Psoas muscle (tissue), 8 donors: ENCODE measurements around the gene MAGI1. TPM values are rescaled to one million over a fixed set of nuclear protein-coding genes. Genes with fewer than 3 reads are reported as not detected.
A peak's percentile ranks its signal among the peaks of the same experiment; 100 is the strongest.

Source experiments
- ATAC-seq, 4 donors: fragments of 200-7000 bp; cut with Tn5 transposase; one replicate each; pipeline ENCODE4 v1.9.1; 2020; ENCODE audit warnings: moderate library complexity in 3 of 4, mild to moderate bottlenecking in 2 of 4
- DNase-seq, 2 donors: peaks; one replicate each; pipeline ENCODE4 v3.0.0-alpha.2; 2020
- H3K27ac ChIP-seq: fragments of 200-600 bp; one replicate; pipeline ENCODE4 v1.8.0; 2022
- H3K27me3 ChIP-seq, 3 donors: fragments of 200-600 bp in 1 of 3; one replicate each; pipeline versions ENCODE4 v1.6.1 to v1.8.0; 2013 to 2022; ENCODE audit warnings: low read length in 2 of 3, mild to moderate bottlenecking in 2 of 3, moderate library complexity in 1 of 3; ENCODE audit not compliant: insufficient read depth in 3 of 3
- H3K36me3 ChIP-seq, 2 donors: fragments of 200-600 bp in 1 of 2; one replicate each; pipeline versions ENCODE4 v1.6.1 to v1.8.0; 2013 to 2022; ENCODE audit warnings: low read depth in 1 of 2, mild to moderate bottlenecking in 1 of 2, moderate library complexity in 1 of 2; ENCODE audit not compliant: insufficient read depth in 1 of 2
- H3K4me1 ChIP-seq: fragments of 200-600 bp; one replicate; pipeline ENCODE4 v1.8.0; 2022
- H3K4me3 ChIP-seq: fragments of 200-600 bp; one replicate; pipeline ENCODE4 v1.8.0; 2022; ENCODE audit warnings: mild to moderate bottlenecking
- H3K9me3 ChIP-seq: fragments of 200-600 bp; one replicate; pipeline ENCODE4 v1.8.0; 2022
- CTCF ChIP-seq: fragments of 200-600 bp; IDR thresholded peaks from one replicate; pipeline ENCODE4 v1.8.0; 2022; ENCODE audit warnings: antibody characterized with exemption
- whole genome bisulfite sequencing, 3 donors: extraction: QIAGEN DNeasy Blood & Tissue Kit; methylation state at CpG; one replicate each; pipeline versions ENCODE4 v1.1.6 to v1.1.7; 2013; 5-methylcytosine and 5-hydroxymethylcytosine counted together
- intact Hi-C, 2 donors: fragments of 100-400 bp; cut with DNase I; formaldehyde crosslinking; loops; one replicate each; pipeline versions ENCODE4 v1.11.0 to v1.14.2; 2022
- polyA plus RNA-seq, 3 donors: library from polyadenylated mRNA; stranded (reverse); fragments of 200-250 nt; gene quantifications; one replicate each; pipeline ENCODE4 v1.2.3, GENCODE V29; 2013
- total RNA-seq, 4 donors: library from RNA; stranded (reverse); fragmentation: NEBNext Ultra II Directional in 2 of 4; extraction: Animal tissue kit (Norgen Biotek cat#: 25700) in 2 of 4; gene quantifications; one replicate each; pipeline versions ENCODE4 v1.2.1 to v1.2.4, GENCODE V29; 2021 to 2023
- donor health status: healthy with polysubstance abuse.
- donor health status: DM: no; HTN: no; CAD: no; lungs with moderate emphysema.
- donor health status: Bipolar disorder and iron deficiency.
- donor health status: healthy.
- donor health status: DM: yes; HTN: yes; CAD: no.
- donor health status: DM: no; HTN: no; CAD: no.
- donor health status: DM: no; HTN: no; CAD: no.
- donor health status: DM: yes; HTN: yes; CAD: no.

The MAGI1 gene
- total and polyA plus RNA-seq, 7 donors = 4.5 to 8.1 (median 6.3) TPM

- Histone ChIP-seq H3K27ac (no peak overlapping the region), H3K9me3 (no peaks in the 10 kb centered on the region), H3K4me1 (no peaks in the 10 kb centered on the region), H3K4me3 (no peak overlapping the region), H3K36me3 (peaks cover 0 to 4% of the 10 kb centered on the region in 2 donors), H3K27me3 (no peaks in the 10 kb centered on the region)
- intact Hi-C loops = no loop called here
- ATAC-seq (no peak), DNase-seq (no peak)
- WGBS, 3 donors = 62 to 80% (median 74%) methylated on average over 4 of the region's 4 CpGs
- no peak for TF ChIP-seq CTCF
These were observed 593.0 kb downstream of the MAGI1 start for GRCh38 chr3:65445573-65446169.

- no peaks in the 10 kb centered on the region for H3K4me1 ChIP-seq
- H3K27ac ChIP-seq = no peak overlapping the region
- no peak for TF ChIP-seq CTCF
- intact Hi-C loops = no loop called here
- H3K9me3 ChIP-seq = no peaks in the 10 kb centered on the region
- DNase-seq (no peak), ATAC-seq (no peak)
- peaks cover 0 to 4% of the 10 kb centered on the region in 2 donors for H3K36me3 ChIP-seq
- no peak overlapping the region for H3K4me3 ChIP-seq
- H3K27me3 ChIP-seq = no peaks in the 10 kb centered on the region
- WGBS, 3 donors = 88 to 91% (median 89%) methylated on average over 7 of the region's 7 CpGs
These were observed 594.3 kb downstream of the MAGI1 start for GRCh38 chr3:65444447-65444815.

GRCh38 chr3:65443739-65444446 is 594.8 kb downstream of the MAGI1 start:
- Histone ChIP-seq H3K4me3 (no peak overlapping the region), H3K9me3 (no peaks in the 10 kb centered on the region), H3K4me1 (no peaks in the 10 kb centered on the region), H3K27me3 (no peaks in the 10 kb centered on the region), H3K27ac (no peak overlapping the region), H3K36me3 (peaks cover 0 to 4% of the 10 kb centered on the region in 2 donors)
- TF ChIP-seq CTCF = no peak
- no peak for DNase-seq
- intact Hi-C loops = no loop called here
- no peak for ATAC-seq
- WGBS, 3 donors = 95 to 96% (median 96%) methylated on average over 4 of the region's 4 CpGs

GRCh38 chr3:65439641-65440284 is 599.0 kb downstream of the MAGI1 start:
- intact Hi-C loops = loop anchor here (2.0 to 5.0 kb wide), 3 partner anchors 233 to 293 kb away; no protein-coding TSS in a partner anchor
- no peaks in the 10 kb centered on the region for H3K9me3 ChIP-seq
- DNase-seq = peak; percentile 21 to 63
- peak; percentile 80 to 98 (median 84) for ATAC-seq
- TF ChIP-seq CTCF = peak; percentile 68
- no peaks in the 10 kb centered on the region for H3K27me3 ChIP-seq
- H3K36me3 ChIP-seq = peaks cover 0 to 18% of the 10 kb centered on the region in 2 donors
- no peaks in the 10 kb centered on the region for H3K4me1 ChIP-seq
- no peak overlapping the region for H3K4me3 ChIP-seq
- no peak overlapping the region for H3K27ac ChIP-seq
- WGBS, 3 donors = 4 to 12% (median 10%) methylated on average over 6 of the region's 6 CpGs
